ENCODE data around the gene P2RY11. TPM values are rescaled to one million over a fixed set of nuclear protein-coding genes. Genes with fewer than 3 reads are reported as not detected.

Gene P2RY11
- total and polyA plus RNA-seq, 2 experiments from 2014 or later, result 4.0 to 4.3 TPM

DNA sequence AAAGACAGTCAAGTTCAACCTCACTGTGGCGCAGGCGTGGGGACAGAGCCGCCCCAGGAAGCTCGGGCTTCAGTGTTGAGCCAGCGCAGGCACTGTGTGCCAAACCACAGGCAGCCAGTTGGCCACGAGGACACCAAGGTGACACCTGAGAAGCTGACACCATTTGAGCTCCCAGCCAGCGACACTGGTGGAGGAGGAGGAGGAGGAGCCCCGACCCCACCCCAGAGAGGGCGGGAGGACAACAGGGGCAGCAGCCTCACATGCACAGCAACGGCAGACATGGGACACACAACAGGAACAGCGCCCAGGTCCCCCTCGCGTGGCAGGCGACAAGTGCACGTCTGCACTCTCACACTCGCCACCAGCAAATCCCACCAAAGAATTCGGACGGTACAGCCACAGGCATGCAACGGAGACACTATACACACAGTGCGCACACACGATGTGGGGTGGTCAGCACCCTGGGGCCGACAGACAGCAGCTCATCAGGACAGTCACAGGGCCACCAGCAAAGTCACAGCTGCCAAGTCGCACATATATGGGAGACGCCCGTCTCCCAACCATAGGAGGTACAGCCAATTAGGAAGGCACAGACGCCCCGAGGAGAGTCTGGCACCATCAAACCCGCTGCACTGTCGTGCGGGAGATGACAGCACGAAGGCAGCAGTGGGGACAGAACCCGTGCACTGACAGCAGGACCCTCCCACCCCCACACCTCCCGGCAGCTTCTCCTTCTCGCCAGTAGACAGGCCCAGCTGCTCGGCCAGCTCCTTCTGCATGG lies 4.8 kb downstream of the P2RY11 start (continued):
- TF ChIP-seq, protein P1, sequence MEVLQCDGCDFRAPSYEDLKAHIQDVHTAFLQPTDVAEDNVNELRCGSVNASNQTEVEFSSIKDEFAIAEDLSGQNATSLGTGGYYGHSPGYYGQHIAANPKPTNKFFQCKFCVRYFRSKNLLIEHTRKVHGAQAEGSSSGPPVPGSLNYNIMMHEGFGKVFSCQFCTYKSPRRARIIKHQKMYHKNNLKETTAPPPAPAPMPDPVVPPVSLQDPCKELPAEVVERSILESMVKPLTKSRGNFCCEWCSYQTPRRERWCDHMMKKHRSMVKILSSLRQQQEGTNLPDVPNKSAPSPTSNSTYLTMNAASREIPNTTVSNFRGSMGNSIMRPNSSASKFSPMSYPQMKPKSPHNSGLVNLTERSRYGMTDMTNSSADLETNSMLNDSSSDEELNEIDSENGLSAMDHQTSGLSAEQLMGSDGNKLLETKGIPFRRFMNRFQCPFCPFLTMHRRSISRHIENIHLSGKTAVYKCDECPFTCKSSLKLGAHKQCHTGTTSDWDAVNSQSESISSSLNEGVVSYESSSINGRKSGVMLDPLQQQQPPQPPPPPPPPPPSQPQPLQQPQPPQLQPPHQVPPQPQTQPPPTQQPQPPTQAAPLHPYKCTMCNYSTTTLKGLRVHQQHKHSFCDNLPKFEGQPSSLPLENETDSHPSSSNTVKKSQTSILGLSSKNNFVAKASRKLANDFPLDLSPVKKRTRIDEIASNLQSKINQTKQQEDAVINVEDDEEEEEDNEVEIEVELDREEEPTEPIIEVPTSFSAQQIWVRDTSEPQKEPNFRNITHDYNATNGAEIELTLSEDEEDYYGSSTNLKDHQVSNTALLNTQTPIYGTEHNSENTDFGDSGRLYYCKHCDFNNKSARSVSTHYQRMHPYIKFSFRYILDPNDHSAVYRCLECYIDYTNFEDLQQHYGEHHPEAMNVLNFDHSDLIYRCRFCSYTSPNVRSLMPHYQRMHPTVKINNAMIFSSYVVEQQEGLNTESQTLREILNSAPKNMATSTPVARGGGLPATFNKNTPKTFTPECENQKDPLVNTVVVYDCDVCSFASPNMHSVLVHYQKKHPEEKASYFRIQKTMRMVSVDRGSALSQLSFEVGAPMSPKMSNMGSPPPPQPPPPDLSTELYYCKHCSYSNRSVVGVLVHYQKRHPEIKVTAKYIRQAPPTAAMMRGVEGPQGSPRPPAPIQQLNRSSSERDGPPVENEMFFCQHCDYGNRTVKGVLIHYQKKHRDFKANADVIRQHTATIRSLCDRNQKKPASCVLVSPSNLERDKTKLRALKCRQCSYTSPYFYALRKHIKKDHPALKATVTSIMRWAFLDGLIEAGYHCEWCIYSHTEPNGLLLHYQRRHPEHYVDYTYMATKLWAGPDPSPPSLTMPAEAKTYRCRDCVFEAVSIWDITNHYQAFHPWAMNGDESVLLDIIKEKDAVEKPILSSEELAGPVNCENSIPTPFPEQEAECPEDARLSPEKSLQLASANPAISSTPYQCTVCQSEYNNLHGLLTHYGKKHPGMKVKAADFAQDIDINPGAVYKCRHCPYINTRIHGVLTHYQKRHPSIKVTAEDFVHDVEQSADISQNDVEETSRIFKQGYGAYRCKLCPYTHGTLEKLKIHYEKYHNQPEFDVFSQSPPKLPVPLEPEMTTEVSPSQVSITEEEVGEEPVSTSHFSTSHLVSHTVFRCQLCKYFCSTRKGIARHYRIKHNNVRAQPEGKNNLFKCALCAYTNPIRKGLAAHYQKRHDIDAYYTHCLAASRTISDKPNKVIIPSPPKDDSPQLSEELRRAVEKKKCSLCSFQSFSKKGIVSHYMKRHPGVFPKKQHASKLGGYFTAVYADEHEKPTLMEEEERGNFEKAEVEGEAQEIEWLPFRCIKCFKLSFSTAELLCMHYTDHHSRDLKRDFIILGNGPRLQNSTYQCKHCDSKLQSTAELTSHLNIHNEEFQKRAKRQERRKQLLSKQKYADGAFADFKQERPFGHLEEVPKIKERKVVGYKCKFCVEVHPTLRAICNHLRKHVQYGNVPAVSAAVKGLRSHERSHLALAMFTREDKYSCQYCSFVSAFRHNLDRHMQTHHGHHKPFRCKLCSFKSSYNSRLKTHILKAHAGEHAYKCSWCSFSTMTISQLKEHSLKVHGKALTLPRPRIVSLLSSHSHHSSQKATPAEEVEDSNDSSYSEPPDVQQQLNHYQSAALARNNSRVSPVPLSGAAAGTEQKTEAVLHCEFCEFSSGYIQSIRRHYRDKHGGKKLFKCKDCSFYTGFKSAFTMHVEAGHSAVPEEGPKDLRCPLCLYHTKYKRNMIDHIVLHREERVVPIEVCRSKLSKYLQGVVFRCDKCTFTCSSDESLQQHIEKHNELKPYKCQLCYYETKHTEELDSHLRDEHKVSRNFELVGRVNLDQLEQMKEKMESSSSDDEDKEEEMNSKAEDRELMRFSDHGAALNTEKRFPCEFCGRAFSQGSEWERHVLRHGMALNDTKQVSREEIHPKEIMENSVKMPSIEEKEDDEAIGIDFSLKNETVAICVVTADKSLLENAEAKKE (CRISPR knock-in tag; IDR thresholded peaks at IDR 0.05), result no peak
- TF ChIP-seq, protein P2, sequence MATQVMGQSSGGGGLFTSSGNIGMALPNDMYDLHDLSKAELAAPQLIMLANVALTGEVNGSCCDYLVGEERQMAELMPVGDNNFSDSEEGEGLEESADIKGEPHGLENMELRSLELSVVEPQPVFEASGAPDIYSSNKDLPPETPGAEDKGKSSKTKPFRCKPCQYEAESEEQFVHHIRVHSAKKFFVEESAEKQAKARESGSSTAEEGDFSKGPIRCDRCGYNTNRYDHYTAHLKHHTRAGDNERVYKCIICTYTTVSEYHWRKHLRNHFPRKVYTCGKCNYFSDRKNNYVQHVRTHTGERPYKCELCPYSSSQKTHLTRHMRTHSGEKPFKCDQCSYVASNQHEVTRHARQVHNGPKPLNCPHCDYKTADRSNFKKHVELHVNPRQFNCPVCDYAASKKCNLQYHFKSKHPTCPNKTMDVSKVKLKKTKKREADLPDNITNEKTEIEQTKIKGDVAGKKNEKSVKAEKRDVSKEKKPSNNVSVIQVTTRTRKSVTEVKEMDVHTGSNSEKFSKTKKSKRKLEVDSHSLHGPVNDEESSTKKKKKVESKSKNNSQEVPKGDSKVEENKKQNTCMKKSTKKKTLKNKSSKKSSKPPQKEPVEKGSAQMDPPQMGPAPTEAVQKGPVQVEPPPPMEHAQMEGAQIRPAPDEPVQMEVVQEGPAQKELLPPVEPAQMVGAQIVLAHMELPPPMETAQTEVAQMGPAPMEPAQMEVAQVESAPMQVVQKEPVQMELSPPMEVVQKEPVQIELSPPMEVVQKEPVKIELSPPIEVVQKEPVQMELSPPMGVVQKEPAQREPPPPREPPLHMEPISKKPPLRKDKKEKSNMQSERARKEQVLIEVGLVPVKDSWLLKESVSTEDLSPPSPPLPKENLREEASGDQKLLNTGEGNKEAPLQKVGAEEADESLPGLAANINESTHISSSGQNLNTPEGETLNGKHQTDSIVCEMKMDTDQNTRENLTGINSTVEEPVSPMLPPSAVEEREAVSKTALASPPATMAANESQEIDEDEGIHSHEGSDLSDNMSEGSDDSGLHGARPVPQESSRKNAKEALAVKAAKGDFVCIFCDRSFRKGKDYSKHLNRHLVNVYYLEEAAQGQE (IDR thresholded peaks at IDR 0.05; ENCODE audit: unreplicated experiment), result no peak
- TF ChIP-seq POLR2AphosphoS5 (IDR thresholded peaks at IDR 0.05; ENCODE audit: low read depth) (no peak), STAT1 (IDR thresholded peaks at IDR 0.05; ENCODE audit: unreplicated experiment) (no peak)
